SKM-1 treated with dmso at 0.1 percent for 144 hours (cell line): ENCODE measurements around the gene ATXN10.

Experiments
- DNase-seq: peaks from one replicate; lab custom pipeline; 2025; ENCODE audit not compliant: unreplicated experiment; lab: John Stamatoyannopoulos, UW

The ATXN10 gene

DNA sequence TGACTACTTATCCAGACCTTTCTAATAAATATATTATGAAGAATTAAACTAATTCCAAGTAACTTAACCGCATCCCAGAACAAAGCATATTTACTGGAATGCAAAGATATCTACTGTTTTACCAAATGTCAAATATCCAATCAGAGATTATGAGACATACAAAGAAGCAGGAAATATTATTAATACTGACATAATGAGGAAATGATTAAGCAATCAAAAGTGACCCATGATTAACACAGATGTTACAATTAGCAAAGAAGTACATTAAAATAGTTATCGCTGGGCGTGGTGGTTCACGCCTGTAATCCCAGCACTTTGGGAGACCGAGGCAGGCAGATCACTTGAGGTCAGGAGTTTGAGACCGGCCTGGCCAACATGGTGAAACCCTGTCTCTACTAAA is 200.1 kb downstream of the ATXN10 start:
- no peak for DNase-seq

DNA sequence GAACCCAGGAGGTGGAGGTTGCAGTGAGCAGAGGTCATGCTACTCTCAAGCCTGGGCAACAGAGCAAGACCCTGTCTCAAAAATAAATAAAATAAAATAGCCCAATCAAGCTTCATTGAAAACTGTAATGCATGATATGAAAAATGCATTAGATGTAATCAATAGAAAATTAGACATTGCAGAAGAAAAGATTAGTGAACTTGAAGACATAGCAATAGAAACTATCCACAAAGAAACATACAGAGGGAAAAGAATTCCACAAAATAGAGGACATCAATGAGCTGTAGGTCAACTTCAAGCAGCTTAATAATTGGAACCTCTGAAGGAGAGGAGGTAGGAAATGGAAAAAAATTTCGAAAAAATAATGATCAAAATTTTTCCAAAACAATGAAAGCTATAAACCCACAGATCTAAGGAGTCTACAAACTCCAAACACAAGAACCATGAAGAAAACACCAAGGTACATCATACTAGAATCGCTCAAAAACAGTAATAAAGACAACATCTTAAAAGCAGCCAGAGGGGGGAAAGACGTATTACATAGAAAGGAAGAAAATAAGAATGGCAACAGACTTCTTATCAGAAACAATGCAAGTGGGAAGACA is 201.1 kb downstream of the ATXN10 start:
- DNase-seq, result no peak

GRCh38 chr22:45876136-45877035 is 204.8 kb downstream of the ATXN10 start:
- DNase-seq, result no peak

GRCh38 chr22:45877036-45877380 is 205.4 kb downstream of the ATXN10 start:
- no peak for DNase-seq

DNA sequence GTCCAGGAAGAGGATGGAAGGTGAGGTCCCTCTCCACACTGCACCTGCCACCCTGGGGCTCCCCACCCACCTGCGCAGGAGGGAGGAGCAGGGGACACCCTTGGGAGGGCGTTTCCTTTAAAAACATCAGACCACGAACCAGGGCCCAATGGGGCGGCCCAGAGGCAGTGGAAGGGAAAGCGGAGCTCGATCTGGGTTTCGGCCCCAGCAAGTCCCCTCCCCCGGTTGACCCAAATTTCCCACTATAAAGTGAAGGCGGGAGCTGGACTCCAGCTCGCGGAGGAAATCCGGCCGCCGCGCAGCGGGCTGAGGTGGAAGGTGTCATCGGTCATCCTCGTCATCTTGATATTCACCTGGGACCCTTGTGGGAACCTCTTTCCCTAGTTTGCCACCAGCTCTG is 206.0 kb downstream of the ATXN10 start:
- no peak for DNase-seq

DNA sequence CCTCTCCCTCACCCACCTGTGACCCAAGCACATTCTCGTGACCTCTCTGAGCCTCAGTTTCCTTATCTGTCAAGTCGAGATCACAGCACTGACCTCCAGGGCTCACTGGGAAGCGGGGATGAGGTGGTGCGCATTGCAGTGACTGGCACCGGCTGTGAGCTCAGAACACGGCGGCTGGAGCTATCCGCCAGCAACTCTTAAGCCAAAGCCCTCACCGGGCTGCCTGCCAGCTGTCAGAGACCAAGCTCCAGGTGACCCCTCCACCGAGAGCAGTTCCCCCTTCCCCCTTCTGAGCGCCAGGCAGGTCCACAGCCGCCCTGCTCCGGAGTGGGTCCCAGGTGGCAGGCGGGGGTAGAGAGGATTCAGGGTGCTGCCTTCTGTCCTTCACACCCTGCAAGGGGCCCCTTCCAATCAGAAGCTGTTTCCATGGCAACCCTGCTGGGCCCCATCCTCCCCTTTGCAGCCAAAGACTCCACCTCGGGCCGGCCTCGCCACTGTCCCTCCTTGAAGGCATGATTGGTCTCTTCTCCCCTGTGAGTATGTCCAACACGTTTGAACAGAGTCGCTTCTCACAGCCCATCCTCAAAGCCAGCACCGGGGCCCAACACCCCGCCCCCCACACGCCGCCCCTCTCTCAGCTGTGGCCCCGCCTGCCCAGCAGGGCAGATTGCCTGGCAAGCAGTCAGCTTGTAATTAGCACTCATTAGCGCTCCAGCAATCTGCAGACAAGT is 206.6 kb downstream of the ATXN10 start:
- no peak for DNase-seq

DNA sequence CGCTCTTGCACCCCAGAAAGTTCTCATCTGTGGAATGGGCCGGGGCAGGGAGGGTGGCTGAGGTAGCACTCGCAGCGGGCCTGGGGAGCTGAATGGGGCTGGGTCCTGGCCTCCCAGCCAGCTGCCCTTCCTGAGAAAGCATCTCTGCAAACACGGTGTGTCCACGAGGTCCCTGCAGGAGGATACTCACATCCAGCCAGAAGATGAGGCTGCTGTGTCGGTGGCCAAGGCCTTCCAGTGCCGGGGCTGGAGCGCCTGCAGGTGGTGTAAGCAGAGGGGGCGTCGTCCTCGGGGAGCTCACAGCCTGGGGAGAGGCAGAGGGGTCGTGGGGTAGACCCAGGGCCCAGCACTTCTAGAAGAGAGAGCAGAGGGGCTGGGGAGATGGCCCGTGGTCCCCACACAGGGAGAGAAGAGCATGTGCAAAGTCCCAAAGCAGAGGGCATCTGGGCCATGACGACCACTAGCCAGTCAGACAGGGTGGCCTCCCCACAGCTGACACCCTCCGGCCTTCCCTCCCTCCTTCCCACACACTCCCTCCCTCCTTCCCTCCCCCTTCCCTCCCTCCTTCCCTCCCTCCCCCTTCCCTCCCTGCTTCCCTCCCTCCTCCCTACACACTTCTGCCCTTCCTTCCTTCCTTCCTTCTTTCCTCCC is 207.4 kb downstream of the ATXN10 start:
- DNase-seq, result no peak

- DNase-seq, result no peak
Measured at GRCh38 chr22:45879552-45879949, 207.9 kb downstream of the ATXN10 start.

DNA sequence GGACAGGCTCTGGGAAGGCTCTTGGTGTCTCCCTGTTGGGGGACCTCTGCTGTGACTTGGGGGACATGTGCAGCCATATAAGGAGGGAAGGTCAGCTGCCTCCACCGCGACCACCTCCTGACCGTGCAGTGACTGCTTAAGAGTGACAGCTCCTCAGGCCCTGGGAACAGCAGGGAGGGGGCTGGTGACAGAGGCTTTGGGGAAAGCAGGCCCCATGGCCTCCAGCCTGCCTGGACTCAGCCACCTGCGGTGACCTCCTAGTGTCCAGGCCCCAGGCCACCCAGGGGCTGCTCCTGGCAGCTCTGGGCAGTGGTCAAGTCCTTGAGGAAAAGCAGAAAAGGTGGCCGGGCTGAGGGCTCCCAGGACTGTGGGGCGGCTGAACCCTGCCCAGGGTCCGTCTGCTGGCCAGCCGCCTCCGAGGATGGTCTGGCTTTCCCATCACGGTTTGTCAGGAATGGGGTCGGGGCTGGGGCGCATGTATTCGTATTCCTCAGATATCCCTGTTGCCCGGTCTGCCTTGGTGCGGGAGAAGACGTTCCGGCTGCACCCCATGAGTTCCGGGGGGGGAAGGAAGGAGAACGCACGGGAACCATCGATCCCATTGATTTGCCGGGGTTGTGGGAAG is 208.6 kb downstream of the ATXN10 start:
- DNase-seq, result no peak

DNA sequence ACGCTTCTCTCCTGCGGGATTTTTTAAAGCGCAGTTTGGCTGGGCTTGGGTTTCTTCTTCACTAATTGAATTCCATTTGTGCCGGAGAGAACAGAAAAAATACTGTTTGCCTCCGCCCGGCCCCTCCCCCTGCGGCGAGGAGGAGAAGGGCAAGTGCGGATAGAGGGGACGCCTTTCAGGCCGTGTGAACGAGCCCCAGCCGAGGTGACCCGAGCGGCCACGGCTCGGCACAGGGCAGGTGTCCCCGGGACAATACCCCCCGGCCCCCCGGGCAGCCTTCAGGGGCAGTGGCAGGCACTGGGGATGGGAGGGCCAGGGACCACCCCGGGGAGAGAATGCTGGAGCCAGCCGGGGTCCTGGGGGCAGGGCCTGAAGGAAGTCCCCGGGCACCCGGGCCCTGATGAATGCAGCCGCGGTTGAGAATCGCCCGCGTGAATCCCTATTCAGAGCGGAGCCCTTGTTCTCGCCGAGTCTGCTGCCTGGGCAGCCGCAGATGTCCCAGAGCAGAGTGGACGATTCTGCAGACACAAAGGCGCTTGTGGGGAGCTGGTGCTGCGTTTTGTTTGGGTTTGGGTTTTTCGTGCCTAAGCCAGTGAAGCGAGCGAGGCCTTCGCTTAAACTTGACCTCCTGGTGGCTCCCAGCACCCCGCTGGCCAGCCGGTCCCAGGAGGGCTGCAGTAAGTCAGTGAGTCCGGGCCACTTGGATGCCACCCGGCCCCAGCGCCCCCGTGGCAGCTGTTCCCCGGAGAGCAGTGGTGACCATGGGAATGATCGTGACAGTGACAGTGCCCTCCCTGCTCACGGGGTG is 209.3 kb downstream of the ATXN10 start:
- no peak for DNase-seq

GRCh38 chr22:45881524-45881875 is 209.9 kb downstream of the ATXN10 start:
- no peak for DNase-seq

DNA sequence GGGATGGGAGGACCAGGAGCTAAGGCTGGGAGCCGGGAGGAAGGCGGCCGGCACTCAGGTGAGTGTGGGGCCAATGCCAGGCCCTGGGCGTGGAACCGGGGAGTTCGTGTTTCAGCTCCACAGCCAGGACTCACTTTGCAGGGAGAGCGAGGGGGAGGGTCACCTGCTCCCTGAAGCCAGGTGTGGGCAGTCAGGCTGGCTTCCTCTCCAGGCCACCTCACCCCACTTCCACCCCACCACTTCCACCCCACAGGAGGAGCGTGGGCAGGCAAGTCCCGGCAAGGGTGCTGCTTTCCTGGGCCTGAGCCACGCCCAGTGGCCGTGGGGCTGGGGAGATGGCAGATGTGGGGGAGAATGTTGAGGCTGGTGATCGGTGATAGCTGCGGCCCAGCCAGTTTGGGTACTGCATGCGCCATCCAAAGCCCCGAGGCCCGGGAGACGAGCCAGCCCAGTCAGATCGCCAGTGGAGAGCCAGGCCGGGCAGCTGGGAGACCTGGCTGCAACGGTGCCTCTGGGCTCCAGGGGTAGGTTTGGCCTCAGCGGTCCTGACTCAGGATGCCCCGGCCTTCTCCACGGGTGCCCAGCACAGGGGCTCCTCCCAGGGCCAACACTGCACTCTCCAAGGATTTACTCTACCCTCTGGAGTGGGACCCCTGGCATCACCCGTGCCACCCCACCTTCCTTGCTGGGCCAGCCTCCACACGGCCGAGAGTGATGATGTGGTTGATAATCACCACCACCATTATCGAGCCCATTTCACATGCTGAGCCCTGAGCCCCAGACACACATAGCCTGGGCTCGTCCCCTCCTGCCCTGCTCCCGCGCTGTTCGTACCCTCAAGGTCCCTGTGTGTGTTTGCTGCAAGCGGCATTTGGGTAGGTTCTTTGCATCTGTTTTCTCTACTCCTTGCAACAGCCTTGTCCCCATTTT is 211.5 kb downstream of the ATXN10 start:
- no peak for DNase-seq

GRCh38 chr22:45883811-45884170 is 212.2 kb downstream of the ATXN10 start:
- DNase-seq, result no peak

DNA sequence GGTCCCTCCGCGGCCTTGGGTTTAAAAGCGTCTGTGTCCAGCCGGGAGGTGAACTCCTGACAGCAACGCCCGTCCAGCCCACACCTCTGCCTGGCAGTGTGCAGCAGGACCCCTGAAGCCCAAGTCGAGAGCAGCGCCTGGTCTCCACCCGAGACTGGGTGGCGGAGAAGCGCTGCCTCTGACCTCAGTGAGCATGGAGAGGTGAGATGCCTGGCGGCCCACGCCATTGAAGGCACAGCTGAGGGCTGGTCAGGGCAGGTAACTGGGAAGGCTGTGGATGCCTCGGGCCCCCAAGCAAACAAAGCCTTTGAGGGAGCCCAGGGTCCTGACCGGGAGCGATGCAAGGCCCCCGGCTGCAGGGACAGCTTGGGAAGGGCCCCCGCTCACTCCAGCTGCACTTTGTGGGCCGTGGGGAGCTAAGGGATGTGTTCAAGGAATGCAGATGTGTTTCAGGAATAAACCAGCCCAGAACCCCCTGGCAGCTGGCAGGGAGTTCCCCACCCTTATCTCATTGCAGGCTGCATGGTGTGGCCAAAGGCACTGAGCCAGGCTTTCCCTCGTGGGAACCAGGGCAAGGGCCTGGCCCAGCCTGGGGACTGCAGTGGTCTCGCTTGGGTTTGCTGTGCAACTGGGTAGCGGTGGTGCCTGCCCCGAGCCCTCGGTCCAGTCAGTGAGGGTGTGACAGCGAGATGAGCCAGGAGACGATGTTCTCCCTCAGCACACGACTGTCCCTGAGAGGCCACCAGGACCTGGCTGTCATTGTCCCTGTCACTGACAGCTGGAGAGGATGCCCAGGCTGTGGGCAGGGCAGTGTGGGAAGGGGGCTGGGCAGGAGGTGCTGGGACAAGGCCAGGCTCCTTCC is 212.8 kb downstream of the ATXN10 start:
- DNase-seq, result no peak

DNA sequence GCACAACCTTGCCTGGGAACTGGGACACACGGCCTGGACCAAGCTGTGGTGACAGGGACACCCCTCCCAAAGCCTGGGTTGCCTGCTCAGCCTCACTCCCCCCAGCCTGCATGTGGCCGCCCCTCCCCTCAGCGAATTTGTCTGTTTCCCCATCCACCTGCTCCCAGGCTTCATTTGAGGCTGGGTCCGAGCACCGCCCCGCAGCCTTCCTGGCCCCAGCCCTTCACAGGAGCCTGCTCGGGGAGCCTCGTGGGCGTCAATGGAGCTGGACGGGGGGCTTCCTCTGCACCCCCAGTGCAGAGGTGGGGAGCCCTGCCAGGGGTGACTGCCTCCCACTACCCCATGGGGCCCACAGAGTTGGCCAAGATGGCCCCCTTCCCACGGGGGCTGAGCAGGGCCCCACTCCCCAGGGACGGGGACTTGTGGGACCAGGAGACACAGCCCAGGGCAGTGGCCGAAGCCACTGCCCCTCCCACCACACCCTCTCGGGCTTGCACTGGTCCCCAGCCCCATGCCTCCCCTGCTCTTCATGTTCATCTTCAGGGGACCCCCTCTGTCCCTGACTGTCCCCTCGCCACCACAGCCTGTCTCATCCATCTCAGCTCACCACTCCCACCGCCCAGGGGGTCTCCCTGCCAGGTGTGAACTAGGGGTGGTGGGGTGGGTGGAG is 213.7 kb downstream of the ATXN10 start:
- no peak for DNase-seq

- DNase-seq, result no peak
Measured at GRCh38 chr22:45885941-45886395, 214.3 kb downstream of the ATXN10 start.

DNA sequence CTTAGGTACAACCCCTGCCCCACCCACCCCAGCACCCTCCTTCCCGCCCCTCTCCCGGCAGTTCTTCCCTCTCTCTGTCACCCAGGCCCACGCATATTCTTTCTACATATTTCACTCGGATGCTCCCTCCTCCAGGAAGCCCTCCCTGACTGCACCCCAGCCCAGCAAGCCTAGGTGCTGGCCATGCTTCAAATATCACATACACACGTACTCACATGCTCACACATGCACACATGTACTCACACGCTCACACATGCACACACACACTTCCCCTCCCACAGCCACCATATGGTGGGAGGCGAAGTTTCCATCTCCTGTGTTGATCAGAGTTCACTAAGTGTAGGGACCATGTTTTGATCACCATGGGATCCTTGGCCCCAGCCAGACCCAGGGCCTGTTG is 214.9 kb downstream of the ATXN10 start:
- DNase-seq, result no peak
